Activated CD4-positive, alpha-beta T cell treated with anti-CD3 and anti-CD28 coated beads, Interleukin-2, amount 10 ng/mL, durations not matched to agents 7 days and 5 days (primary cell): Measurements from ENCODE around the gene ZPR1. TPM values are rescaled to one million over a fixed set of nuclear protein-coding genes. Genes with fewer than 3 reads are reported as not detected.
A peak's percentile ranks its signal among the peaks of the same experiment; 100 is the strongest.

Experiments used
- CTCF ChIA-PET: fragments of 350-600 bp; sonication (Branson Sonifier 250); formaldehyde crosslinking; loops from one replicate; lab custom pipeline; 2021; ENCODE audit warnings: antibody characterized with exemption; lab: Charles Lee
- POLR2A ChIA-PET: fragments of 350-600 bp; sonication (Branson Sonifier 250); formaldehyde crosslinking; loops from one replicate; lab custom pipeline; 2021; ENCODE audit warnings: antibody characterized with exemption; lab: Charles Lee
- DNase-seq: peaks from one replicate; pipeline ENCODE4 v3.0.0-alpha.2; 2020
- H3K27ac Mint-ChIP-seq: one replicate; pipeline ENCODE4 v1.8.0; 2021; ENCODE audit warnings: mild to moderate bottlenecking, moderate library complexity, mixed read lengths
- H3K27me3 Mint-ChIP-seq: one replicate; pipeline ENCODE4 v1.8.0; 2021; ENCODE audit warnings: mixed read lengths
- H3K36me3 Mint-ChIP-seq: one replicate; pipeline ENCODE4 v1.8.0; 2021; ENCODE audit warnings: low read depth, mixed read lengths
- H3K4me1 Mint-ChIP-seq: one replicate; pipeline ENCODE4 v1.8.0; 2021; ENCODE audit warnings: mixed read lengths
- H3K4me3 Mint-ChIP-seq: one replicate; pipeline ENCODE4 v1.8.0; 2021; ENCODE audit warnings: mild to moderate bottlenecking, moderate library complexity, mixed read lengths
- H3K9me3 Mint-ChIP-seq: one replicate; pipeline ENCODE4 v1.8.0; 2021; ENCODE audit warnings: mixed read lengths
- total RNA-seq, 2 experiments: library from RNA; stranded (reverse); gene quantifications; one replicate each; pipeline ENCODE4 v1.2.3, GENCODE V29; 2021

ZPR1 gene
- total RNA-seq, 2 experiments from 2014 or later = 55.9 to 58.3 TPM

DNA sequence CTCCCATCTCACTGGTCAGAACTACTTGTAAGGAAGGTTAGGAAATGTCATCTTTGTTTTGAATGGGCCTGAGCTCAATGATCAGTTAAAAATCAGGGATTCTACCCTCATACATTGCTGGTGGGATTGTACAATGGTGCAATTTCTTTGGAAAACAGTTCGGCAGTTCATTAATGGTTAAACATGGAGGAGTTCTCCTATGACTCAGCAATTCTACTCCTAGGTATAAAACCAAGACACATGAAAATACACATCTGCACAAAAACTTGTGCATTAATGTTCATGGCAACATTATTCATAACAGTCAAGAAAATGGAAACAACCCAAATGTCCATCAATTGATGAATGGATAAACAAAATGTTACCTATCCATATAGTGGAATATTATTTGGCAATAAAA, 8.7 kb upstream of the ZPR1 start:
- Mint-ChIP-seq H3K36me3 (no peaks in the 10 kb centered on the region), H3K27ac (no peak overlapping the region), H3K4me1 (peaks cover 2% of the 10 kb centered on the region), H3K9me3 (no peaks in the 10 kb centered on the region), H3K27me3 (peaks cover 12% of the 10 kb centered on the region), H3K4me3 (no peak overlapping the region)
- ChIA-PET POLR2A (no interaction called here), CTCF (no interaction called here)
- DNase-seq = no peak

DNA sequence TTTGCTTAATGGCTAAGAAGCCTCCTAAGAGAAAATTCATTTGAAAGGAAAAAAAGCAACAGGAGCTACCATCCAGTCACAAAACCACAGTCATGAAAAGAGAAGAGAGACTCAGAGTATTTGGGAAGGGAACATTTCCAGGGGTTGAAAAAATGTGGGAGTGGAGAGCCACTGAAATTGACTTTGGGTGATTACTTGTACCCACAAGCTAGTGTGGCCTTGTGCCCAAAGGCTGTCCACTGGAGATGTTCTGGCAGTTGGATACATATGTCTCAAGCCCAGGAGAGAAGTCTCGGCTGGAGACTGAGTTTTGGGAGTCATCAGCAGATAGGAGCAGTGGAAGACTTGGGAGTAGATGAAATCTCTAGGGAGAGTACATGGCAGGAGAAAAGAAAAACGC, 7.0 kb upstream of the ZPR1 start:
- Mint-ChIP-seq H3K27me3 (peaks cover 7% of the 10 kb centered on the region), H3K4me3 (no peak overlapping the region), H3K27ac (no peak overlapping the region), H3K36me3 (no peaks in the 10 kb centered on the region), H3K4me1 (peaks cover 9% of the 10 kb centered on the region), H3K9me3 (no peaks in the 10 kb centered on the region)
- ChIA-PET CTCF (no interaction called here), POLR2A (interaction anchor here (0.6 kb wide), 1 partner anchor 16 kb away, joined by 3 read pairs; no protein-coding TSS in a partner anchor)
- DNase-seq = no peak

DNA sequence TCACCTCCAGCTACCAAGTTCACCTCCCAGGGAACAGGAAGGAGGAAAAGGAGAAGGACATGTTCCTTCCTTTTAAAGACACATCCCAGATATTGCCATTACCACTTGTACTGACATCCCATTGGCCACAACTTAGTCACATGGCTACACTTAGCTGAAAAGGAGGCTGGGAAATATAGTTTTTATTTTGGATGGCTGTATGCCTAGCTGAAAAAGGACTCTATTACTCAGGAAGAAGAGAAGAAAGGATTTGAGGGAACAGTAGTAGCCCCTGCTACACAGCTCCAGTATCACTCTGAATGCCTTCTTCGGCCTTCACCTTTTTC, 5.9 kb upstream of the ZPR1 start:
- H3K27me3 Mint-ChIP-seq = peaks cover 3% of the 10 kb centered on the region
- CTCF ChIA-PET = interaction anchor here (0.8 to 4.4 kb wide), 2 partner anchors 42 to 431 kb away, joined by 4 to 33 read pairs; no protein-coding TSS in a partner anchor
- H3K27ac Mint-ChIP-seq = no peak overlapping the region
- no peak overlapping the region for H3K4me3 Mint-ChIP-seq
- H3K36me3 Mint-ChIP-seq = no peaks in the 10 kb centered on the region
- H3K9me3 Mint-ChIP-seq = no peaks in the 10 kb centered on the region
- no peak for DNase-seq
- POLR2A ChIA-PET = no interaction called here
- peaks cover 10% of the 10 kb centered on the region for H3K4me1 Mint-ChIP-seq

DNA sequence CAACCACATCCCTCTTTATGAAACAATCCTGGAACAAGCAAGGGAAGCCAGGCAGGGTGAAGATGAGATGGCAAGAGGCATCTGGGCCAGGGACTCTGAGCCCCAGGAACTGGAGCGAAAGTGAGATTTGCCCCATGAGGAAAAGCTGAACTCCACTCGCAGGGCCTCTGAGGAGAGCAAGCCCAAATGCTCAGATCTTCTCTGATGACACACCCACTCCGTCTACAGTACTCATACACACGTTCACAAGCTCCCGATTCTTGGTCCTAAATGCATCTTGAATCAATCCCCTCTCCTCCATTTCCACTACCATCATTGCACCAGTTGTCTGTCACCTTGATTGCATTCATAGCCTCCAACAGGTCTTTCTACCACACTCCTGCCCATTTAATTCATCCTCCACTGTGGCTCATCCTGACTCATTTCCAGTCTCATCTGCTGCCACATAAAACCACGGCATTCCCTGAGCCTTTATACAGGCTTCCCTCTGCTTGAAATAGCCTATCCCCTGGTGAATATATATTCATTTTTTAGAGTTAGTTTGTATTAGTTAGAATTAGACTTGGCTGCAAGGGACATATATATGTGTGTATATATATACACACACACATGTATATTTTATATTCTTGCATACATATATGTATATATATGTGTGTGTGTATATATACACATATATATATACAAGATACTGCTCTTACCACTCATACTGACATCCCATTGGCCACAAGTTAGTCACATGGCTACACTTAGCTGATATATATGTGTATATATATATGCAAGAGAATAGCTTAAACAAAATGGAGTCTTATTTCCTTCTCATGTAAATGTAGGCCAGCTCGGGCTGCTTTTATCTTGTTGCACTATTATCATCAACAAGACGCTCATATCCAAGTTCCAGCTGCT, 5.3 kb upstream of the ZPR1 start:
- ChIA-PET POLR2A (no interaction called here), CTCF (interaction anchor here (0.5 to 4.4 kb wide), 4 partner anchors 42 to 432 kb away, joined by 3 to 33 read pairs (median 4); no protein-coding TSS in a partner anchor)
- Mint-ChIP-seq H3K4me1 (peaks cover 16% of the 10 kb centered on the region), H3K9me3 (no peaks in the 10 kb centered on the region), H3K27me3 (no peaks in the 10 kb centered on the region), H3K27ac (no peak overlapping the region), H3K4me3 (no peak overlapping the region), H3K36me3 (no peaks in the 10 kb centered on the region)
- no peak for DNase-seq

DNA sequence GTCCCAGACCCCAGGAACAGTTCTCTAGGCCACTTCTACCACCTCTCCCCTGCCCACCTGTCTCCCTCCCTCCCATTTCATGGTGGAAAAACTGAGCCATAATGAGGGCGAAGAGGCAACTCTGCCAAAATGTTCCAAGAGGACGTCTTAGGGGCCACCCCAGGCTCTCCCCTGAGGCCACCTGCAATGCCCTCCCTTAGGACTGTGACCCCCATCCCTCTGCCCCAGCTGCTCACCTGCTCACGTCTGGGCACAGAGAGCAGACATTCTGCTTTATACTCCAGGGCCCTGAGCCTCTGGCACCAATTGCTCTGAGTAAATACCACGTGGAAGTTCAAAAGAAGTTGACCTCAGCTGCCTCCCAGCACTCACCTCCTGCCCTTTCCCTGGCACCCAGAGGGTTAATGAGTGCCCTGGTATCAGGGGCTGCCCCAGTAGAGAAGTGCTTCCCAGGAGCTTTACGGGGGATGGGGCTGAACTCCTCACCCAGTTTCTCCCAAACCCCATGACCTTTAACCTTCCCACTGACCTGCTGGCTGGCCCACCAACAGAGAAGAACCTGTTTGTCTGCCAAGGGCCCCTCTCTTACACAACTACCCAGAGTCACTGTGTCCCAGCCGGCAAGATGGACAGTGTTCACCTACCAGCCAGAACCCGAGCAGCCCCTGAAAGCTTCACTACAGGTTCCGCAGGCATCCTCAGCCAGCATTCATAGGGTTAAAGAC, 4.5 kb upstream of the ZPR1 start:
- ChIA-PET POLR2A (no interaction called here), CTCF (interaction anchor here (0.9 to 4.4 kb wide), 6 partner anchors 9 to 352 kb away, joined by 3 to 33 read pairs (median 8); partner anchors contain the start of gene PAFAH1B2)
- no peak for DNase-seq
- H3K36me3 Mint-ChIP-seq = no peaks in the 10 kb centered on the region
- H3K27ac Mint-ChIP-seq = no peak overlapping the region
- H3K4me1 Mint-ChIP-seq = peaks cover 18% of the 10 kb centered on the region
- no peak overlapping the region for H3K4me3 Mint-ChIP-seq
- no peaks in the 10 kb centered on the region for H3K27me3 Mint-ChIP-seq
- no peaks in the 10 kb centered on the region for H3K9me3 Mint-ChIP-seq

DNA sequence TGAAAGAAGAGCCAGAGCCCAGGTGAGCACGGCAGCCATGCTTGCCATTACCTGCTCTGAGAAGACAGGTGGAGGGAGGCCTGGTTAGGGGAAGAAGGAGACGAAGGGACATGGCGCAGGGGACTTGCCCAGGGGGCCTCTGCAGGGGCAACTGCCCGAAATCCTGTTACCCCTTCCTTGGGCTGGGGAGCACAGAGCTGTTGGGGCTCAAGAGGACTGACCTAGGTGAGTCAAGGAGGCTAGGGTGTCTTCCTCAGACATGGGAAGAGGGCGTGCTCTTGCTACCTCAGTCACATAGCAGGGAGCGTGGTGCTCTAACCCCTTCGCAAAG, 4.0 kb upstream of the ZPR1 start, which contains the start of gene APOA5:
Gene APOA5, minus strand, starts transcription at position 67 of the 331 bp plus-strand sequence. Its CDS starts 19 bp downstream, at position 48.
- Mint-ChIP-seq H3K4me3 (no peak within 1 kb of the TSS), H3K9me3 (no peaks in the 10 kb centered on the region), H3K27ac (peak within 1 kb of the TSS; percentile 10), H3K27me3 (no peaks in the 10 kb centered on the region), H3K36me3 (peaks cover 5% of the 10 kb centered on the region), H3K4me1 (peaks cover 23% of the 10 kb centered on the region)
- ChIA-PET CTCF (interaction anchor here (0.6 to 4.4 kb wide), 21 partner anchors 8 to 435 kb away, joined by 3 to 33 read pairs (median 5); partner anchors contain the start of genes APOC3, PAFAH1B2 and SIK3), POLR2A (interaction anchor here (1.0 to 1.1 kb wide), 2 partner anchors 44 to 62 kb away, joined by 3 to 6 read pairs; no protein-coding TSS in a partner anchor)
- DNase-seq = no peak

DNA sequence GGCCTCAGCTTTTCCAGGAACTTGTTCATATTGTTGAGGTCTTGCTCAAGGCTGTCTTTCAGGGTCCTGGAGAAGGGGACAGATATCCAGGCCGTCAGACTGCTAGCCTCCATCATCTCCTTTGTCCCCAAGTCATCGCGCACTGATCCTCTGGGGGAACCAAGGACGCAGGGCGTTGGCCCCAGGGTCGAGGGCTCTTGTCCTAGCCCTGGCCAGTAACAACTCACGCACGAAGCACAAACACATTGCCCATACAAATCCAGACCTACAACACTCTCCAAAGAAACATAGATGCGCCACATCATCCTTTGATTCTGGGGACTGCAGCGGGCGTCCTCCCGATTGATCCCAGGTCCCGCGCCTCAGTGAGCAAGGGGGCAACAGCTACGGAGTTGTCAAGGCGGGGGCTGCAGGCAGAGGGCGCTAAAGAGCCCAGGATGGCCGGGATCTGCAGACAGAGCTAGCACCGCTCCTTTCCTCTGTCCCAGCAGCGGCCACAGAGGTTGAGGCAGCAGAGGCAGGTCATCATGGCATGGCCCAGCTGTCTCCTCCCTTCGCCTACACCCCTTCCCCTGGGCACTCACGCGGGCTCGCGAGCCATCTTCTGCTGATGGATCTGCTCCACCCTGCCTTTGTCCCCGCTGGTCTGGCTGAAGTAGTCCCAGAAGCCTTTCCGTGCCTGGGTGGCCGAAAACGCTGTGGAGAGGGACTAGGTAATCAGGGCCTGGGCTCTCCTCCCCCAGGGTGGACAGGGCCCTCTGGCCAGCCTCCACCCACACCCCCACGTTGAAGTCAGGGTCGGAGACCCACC, 3.4 kb upstream of the ZPR1 start:
- Mint-ChIP-seq H3K27me3 (no peaks in the 10 kb centered on the region), H3K9me3 (no peaks in the 10 kb centered on the region), H3K4me1 (peaks cover 28% of the 10 kb centered on the region), H3K36me3 (peaks cover 8% of the 10 kb centered on the region), H3K27ac (peak overlapping the region; percentile 10), H3K4me3 (no peak overlapping the region)
- CTCF ChIA-PET = interaction anchor here (0.6 to 4.4 kb wide), 25 partner anchors 8 to 439 kb away, joined by 3 to 33 read pairs (median 4); partner anchors contain the start of genes APOC3, PAFAH1B2 and SIK3
- peak; percentile 76 for DNase-seq
- POLR2A ChIA-PET = interaction anchor here (1.0 to 1.1 kb wide), 2 partner anchors 45 to 63 kb away, joined by 3 to 6 read pairs; no protein-coding TSS in a partner anchor

DNA sequence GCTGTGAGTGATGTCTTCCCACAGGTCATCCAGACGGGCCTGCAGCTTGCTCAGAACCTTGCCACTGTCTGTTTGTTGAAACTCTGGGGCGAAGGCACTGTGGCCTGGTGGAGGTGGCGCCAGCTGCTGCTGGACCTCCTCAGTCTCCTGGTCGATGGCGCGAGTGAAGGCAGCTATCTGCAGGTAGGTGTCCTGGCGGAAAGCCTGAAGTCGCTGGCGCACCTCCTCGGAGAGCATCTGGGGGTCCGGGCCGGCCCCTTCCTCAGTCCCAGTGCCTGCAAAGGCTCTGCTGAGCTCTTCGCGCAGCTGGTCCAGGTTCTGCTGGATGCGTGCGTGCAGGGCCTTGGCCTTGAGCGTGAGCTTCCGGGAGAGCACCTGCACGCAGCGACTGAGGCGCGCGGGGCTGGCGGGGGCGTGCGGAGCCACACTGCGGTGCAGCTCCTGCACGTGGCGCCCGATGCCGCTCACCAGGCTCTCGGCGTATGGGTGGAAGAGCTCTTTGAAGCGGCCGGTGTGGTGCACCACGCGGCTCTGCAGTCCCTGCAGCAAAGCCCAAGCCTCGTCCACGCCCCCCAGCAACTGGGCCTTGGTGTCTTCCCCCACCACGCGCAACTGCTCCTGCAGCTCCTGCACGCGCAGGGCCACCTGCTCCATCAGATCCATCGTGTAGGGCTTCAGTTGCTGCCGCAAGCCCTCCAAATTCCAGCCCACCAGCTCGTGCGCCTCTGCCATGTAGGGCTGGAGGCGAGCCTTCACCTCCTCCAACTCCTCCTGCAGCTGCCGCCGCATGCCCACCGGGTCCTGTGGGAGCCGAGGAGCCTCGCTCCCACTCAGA, 2.6 kb upstream of the ZPR1 start:
- H3K4me3 Mint-ChIP-seq = no peak overlapping the region
- H3K9me3 Mint-ChIP-seq = no peaks in the 10 kb centered on the region
- H3K27me3 Mint-ChIP-seq = no peaks in the 10 kb centered on the region
- H3K36me3 Mint-ChIP-seq = peaks cover 16% of the 10 kb centered on the region
- no peak for DNase-seq
- POLR2A ChIA-PET = interaction anchor here (1.0 to 1.1 kb wide), 2 partner anchors 46 to 63 kb away, joined by 3 to 6 read pairs; no protein-coding TSS in a partner anchor
- H3K4me1 Mint-ChIP-seq = peaks cover 36% of the 10 kb centered on the region
- CTCF ChIA-PET = interaction anchor here (0.6 to 4.4 kb wide), 21 partner anchors 9 to 440 kb away, joined by 3 to 33 read pairs (median 4); partner anchors contain the start of genes APOC3, PAFAH1B2 and SIK3
- H3K27ac Mint-ChIP-seq = no peak overlapping the region

DNA sequence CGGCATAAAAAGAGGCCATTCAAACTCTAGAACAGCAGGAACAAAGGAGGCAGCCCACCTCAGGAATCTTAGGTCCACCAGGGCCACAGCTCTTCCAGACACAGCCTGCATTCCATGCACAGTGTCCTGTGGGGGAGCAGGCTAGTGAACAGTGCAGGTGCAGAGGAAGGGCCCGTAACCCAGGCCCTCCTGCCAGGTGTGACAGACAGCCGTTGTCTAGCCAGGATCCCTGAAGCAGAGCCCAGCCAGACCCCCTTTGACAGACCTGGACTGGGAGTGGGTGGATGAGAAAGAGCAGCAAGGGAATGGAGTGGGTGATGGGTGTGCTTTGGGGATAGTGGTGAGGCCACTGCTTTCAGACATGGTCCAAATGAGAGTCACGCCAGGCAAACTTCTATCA, 1.2 kb upstream of the ZPR1 start:
- H3K4me3 Mint-ChIP-seq = peak overlapping the region; percentile 87
- H3K4me1 Mint-ChIP-seq = peaks cover 42% of the 10 kb centered on the region
- CTCF ChIA-PET = interaction anchor here (0.6 to 1.3 kb wide), 2 partner anchors 26 to 64 kb away, joined by 3 to 4 read pairs; no protein-coding TSS in a partner anchor
- H3K27me3 Mint-ChIP-seq = no peaks in the 10 kb centered on the region
- POLR2A ChIA-PET = no interaction called here
- peaks cover 30% of the 10 kb centered on the region for H3K36me3 Mint-ChIP-seq
- DNase-seq = no peak
- peak overlapping the region; percentile 92 for H3K27ac Mint-ChIP-seq
- H3K9me3 Mint-ChIP-seq = no peaks in the 10 kb centered on the region

DNA sequence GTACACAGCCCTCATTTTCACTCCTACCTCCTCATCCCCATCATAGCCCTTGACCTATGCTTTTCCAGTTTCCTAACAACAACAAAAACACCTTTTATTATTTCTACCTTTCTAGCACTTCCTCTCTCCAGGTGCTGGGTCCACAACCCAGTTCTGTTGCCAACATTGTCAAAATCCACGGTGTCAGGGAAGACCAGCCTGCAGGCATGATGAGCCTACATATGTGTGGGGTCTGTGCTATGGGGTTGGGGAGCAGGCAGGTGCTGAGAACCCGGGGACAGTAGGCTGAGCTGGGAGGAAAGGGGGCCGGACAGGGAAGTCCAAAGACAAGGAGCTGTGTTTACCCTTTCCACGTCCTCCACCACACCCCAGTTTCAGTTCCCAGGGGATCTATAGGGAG, 711 bp upstream of the ZPR1 start:
- Mint-ChIP-seq H3K27me3 (no peaks in the 10 kb centered on the region), H3K4me3 (peak overlapping the region; percentile 87), H3K9me3 (no peaks in the 10 kb centered on the region), H3K27ac (peak overlapping the region; percentile 92), H3K36me3 (peaks cover 31% of the 10 kb centered on the region), H3K4me1 (peaks cover 40% of the 10 kb centered on the region)
- ChIA-PET POLR2A (no interaction called here), CTCF (interaction anchor here (0.6 to 2.8 kb wide), 3 partner anchors 12 to 64 kb away, joined by 3 to 8 read pairs (median 4); no protein-coding TSS in a partner anchor)
- no peak for DNase-seq

DNA sequence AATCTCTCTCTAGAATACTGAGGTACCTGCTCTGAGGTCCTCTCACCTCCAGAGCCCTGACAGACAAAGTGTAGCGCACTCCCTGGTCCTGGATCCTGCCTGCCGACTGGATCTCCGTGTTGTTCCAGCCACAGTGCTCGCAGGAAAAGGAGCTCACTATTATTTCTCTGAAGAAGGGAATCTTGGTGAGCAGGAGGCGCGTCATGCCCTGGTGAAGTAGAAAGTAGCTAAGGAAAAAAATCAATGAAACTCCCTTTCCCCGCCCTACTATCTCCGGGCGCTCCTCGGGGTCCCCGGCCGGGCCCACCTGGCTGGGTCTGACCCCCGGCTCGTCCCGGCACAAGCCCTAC, 412 bp downstream of the ZPR1 start:
- H3K36me3 Mint-ChIP-seq = peaks cover 43% of the 10 kb centered on the region
- no peaks in the 10 kb centered on the region for H3K9me3 Mint-ChIP-seq
- no peak for DNase-seq
- H3K27ac Mint-ChIP-seq = peak overlapping the region; percentile 83
- H3K4me3 Mint-ChIP-seq = peak overlapping the region; percentile 87
- POLR2A ChIA-PET = interaction anchor here (0.6 to 0.7 kb wide), 2 partner anchors 65 to 312 kb away, joined by 4 to 5 read pairs; no protein-coding TSS in a partner anchor
- CTCF ChIA-PET = interaction anchor here (0.6 to 2.8 kb wide), 7 partner anchors 11 to 315 kb away, joined by 3 to 15 read pairs (median 3); partner anchors contain the start of gene BUD13
- no peaks in the 10 kb centered on the region for H3K27me3 Mint-ChIP-seq
- peaks cover 48% of the 10 kb centered on the region for H3K4me1 Mint-ChIP-seq
